GM12892 (cell line): ENCODE results near the gene FGF18.
A peak's percentile ranks its signal among the peaks of the same experiment; 100 is the strongest.
"Not testable (repeated sequence)": the region's sequence is repeated elsewhere in the genome, so short reads cannot be mapped to it uniquely, and the experiment has no call there.

ENCODE experiments used
- DNase-seq: peaks from one replicate; pipeline ENCODE4 v3.0.0; 2011; ENCODE audit not compliant: insufficient read length
- FAIRE-seq: peaks from 2 replicates; lab custom pipeline; 2011; peaks lifted over from hg19 to GRCh38; lab: Jason Lieb, UNC
- POLR2A ChIP-seq: IDR thresholded peaks from 2 replicates; pipeline ENCODE4 v1.6.1; 2011; ENCODE audit warnings: low read depth, low read length, control low read depth
- POLR2AphosphoS5 ChIP-seq: IDR thresholded peaks from 2 replicates; pipeline ENCODE4 v1.6.1; 2011; ENCODE audit warnings: low read depth, low read length, control low read depth
- TAF1 ChIP-seq: IDR thresholded peaks from 2 replicates; pipeline ENCODE4 v1.6.1; 2011; ENCODE audit warnings: low read depth, mild to moderate bottlenecking, control low read depth, low read length, borderline replicate concordance

Gene FGF18

GRCh38 chr5:171390883-171391677 lies 28.4 kb upstream of the FGF18 start:
- no peak for TF ChIP-seq TAF1
- TF ChIP-seq POLR2AphosphoS5 = peak; percentile 58
- TF ChIP-seq POLR2A = no peak
- FAIRE-seq (peak; percentile 76), DNase-seq (no peak)

GRCh38 chr5:171391996-171392577 lies 27.4 kb upstream of the FGF18 start:
- no peak for DNase-seq
- TF ChIP-seq POLR2AphosphoS5 (peak; percentile 47; the same call in 1 of the 2 replicates), POLR2A (peak; percentile 26; the same call in 1 of the 2 replicates), TAF1 (no peak)
- FAIRE-seq = no peak

- no peak for TF ChIP-seq POLR2AphosphoS5
- TF ChIP-seq POLR2A = no peak
- TF ChIP-seq TAF1 = no peak
- DNase-seq = no peak
- no peak for FAIRE-seq
Observed at GRCh38 chr5:171392585-171393159, 26.8 kb upstream of the FGF18 start.

- DNase-seq (no peak), FAIRE-seq (no peak)
- no peak for TF ChIP-seq POLR2AphosphoS5
- TF ChIP-seq TAF1 = no peak
- no peak for TF ChIP-seq POLR2A
Observed at GRCh38 chr5:171395042-171395441, 24.4 kb upstream of the FGF18 start.

- not testable (repeated sequence) for FAIRE-seq
- peak; percentile 10; the same call in 1 of the 2 replicates for TF ChIP-seq POLR2AphosphoS5
Observed at GRCh38 chr5:171396583-171396982, 22.9 kb upstream of the FGF18 start.

GRCh38 chr5:171397190-171397589 lies 22.3 kb upstream of the FGF18 start:
- TF ChIP-seq TAF1 (no peak), POLR2AphosphoS5 (no peak), POLR2A (no peak)
- no peak for FAIRE-seq
- DNase-seq = no peak

More at GRCh38 chr5:171396583-171396982, 22.9 kb upstream of the FGF18 start:
- not testable (repeated sequence) for DNase-seq

GRCh38 chr5:171397599-171397998 lies 21.8 kb upstream of the FGF18 start:
- no peak for TF ChIP-seq TAF1
- no peak; the same call in 1 of the 2 replicates for TF ChIP-seq POLR2A
- TF ChIP-seq POLR2AphosphoS5 = no peak
- DNase-seq (no peak), FAIRE-seq (no peak)

GRCh38 chr5:171398660-171399059 lies 20.8 kb upstream of the FGF18 start:
- FAIRE-seq, DNase-seq: not testable (repeated sequence)

GRCh38 chr5:171400169-171400568 lies 19.3 kb upstream of the FGF18 start:
- TF ChIP-seq TAF1 = no peak
- TF ChIP-seq POLR2A = no peak
- no peak for TF ChIP-seq POLR2AphosphoS5
- DNase-seq (no peak), FAIRE-seq (no peak)

GRCh38 chr5:171401167-171401947 lies 18.1 kb upstream of the FGF18 start:
- no peak for FAIRE-seq
- no peak for DNase-seq
- TF ChIP-seq POLR2AphosphoS5 (0 out of 2 replicates have a peak, but pooled peaks have one; percentile 24), TAF1 (no peak)

- FAIRE-seq, DNase-seq: not testable (repeated sequence)
Observed at GRCh38 chr5:171402751-171403150, 16.7 kb upstream of the FGF18 start.
